ENCODE results near the gene SNTG2.

The SNTG2 gene

DNA sequence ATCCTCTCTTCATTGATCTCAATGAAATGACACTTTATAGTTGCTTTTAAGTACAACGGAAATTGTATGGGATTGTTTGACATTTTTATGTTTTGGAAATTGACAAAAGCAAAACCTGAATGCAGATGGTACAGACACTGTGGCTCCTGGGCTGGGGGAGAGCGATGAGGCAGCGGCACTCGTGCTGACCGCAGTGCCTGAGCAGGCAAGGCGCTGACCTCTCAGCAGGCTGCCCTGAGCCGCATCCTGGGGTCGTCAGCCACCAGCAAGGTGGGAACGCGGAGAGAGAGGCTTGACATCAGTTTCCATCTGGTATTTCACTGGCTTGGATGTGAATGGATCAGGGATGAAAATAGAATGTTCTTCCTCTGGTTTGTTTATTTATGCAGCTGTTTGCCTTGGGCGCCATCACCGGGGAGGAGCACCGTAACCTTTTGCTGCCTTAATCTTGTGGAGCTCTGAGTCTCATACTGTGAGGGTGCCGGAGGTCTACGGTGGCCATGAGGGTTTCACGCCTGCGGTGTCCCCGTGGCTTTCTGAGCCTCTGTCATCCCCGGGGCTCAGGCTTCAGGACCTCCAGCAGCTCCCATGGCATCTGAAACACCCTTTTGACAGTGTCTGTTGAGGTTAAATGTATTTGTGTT, 367.8 kb downstream of the SNTG2 start:
- no CpG with 5 or more reads among the region's 19 CpGs for WGBS, 2 donors (ENCODE audit: extremely low coverage in 2 of 2, insufficient read length in 2 of 2, insufficient replicate concordance in 1 of 2)
- Histone ChIP-seq H3K79me1 (ENCODE audit: low read depth, low read length) (no peaks in the 10 kb centered on the region), H2BK120ac (ENCODE audit: low read depth, low read length) (no peak overlapping the region), H3K4ac (ENCODE audit: low read length) (no peak overlapping the region), H3K9me3 (replicated peaks in 1 of 2; ENCODE audit: control insufficient read depth in 2 of 2, insufficient read depth in 1 of 2, low read depth in 1 of 2, low read length in 2 of 2) (no peaks in the 10 kb centered on the region), H3K27ac (replicated peaks; ENCODE audit: low read length) (no peak overlapping the region), H2BK15ac (ENCODE audit: low read length) (no peak overlapping the region), H3K4me3 (ENCODE audit: low read length in 2 of 2) (no peak overlapping the region), H3K18ac (ENCODE audit: low read length) (peak overlapping the region; percentile 20), H2BK12ac (ENCODE audit: low read length) (no peak overlapping the region), H4K8ac (ENCODE audit: low read depth, low read length) (no peak overlapping the region), H2AK5ac (ENCODE audit: low read depth, low read length) (no peak overlapping the region), H3K14ac (ENCODE audit: low read length) (peak overlapping the region; percentile 3), H3K9ac (ENCODE audit: low read depth, low read length, poor library complexity) (no peak overlapping the region), H2BK5ac (ENCODE audit: low read length) (no peak overlapping the region), H3K4me1 (ENCODE audit: control insufficient read depth in 2 of 2, insufficient read depth in 1 of 2, low read depth in 1 of 2, low read length in 2 of 2) (no peaks in the 10 kb centered on the region), H3K27me3 (ENCODE audit: control insufficient read depth in 3 of 3, insufficient read depth in 3 of 3, low read depth in 1 of 3, low read length in 3 of 3) (no peaks in the 10 kb centered on the region), H3K23ac (ENCODE audit: low read depth, low read length, poor library complexity) (peak overlapping the region; percentile 5), H3K36me3 (replicated peaks in 1 of 2; ENCODE audit: control insufficient read depth in 2 of 2, insufficient read depth in 2 of 2, low read length in 2 of 2) (no peaks in the 10 kb centered on the region), H4K91ac (ENCODE audit: low read depth, low read length, poor library complexity) (no peak overlapping the region), H3K4me2 (ENCODE audit: insufficient read depth, low read length, poor library complexity, severe bottlenecking) (no peak overlapping the region), H2AFZ (ENCODE audit: low read length) (no peak overlapping the region)
- no peak for DNase-seq (ENCODE audit: low spot score)

GRCh38 chr2:1319393-1319792, 368.7 kb downstream of the SNTG2 start:
- H2BK120ac ChIP-seq (ENCODE audit: low read depth, low read length) = no peak overlapping the region
- no peak overlapping the region for H4K8ac ChIP-seq (ENCODE audit: low read depth, low read length)
- no peak overlapping the region for H3K23ac ChIP-seq (ENCODE audit: low read depth, low read length, poor library complexity)
- peak overlapping the region; percentile 67 for H3K18ac ChIP-seq (ENCODE audit: low read length)
- no peak overlapping the region for H2BK5ac ChIP-seq (ENCODE audit: low read length)
- no peaks in the 10 kb centered on the region for H3K79me1 ChIP-seq (ENCODE audit: low read depth, low read length)
- no peak overlapping the region for H2AK5ac ChIP-seq (ENCODE audit: low read depth, low read length)
- no peak for DNase-seq (ENCODE audit: low spot score)
- no peak overlapping the region for H3K9ac ChIP-seq (ENCODE audit: low read depth, low read length, poor library complexity)
- no peaks in the 10 kb centered on the region for H3K4me1 ChIP-seq (ENCODE audit: control insufficient read depth in 2 of 2, insufficient read depth in 1 of 2, low read depth in 1 of 2, low read length in 2 of 2)
- H2BK15ac ChIP-seq (ENCODE audit: low read length) = no peak overlapping the region
- H3K27me3 ChIP-seq (ENCODE audit: control insufficient read depth in 3 of 3, insufficient read depth in 3 of 3, low read depth in 1 of 3, low read length in 3 of 3) = no peaks in the 10 kb centered on the region
- H4K91ac ChIP-seq (ENCODE audit: low read depth, low read length, poor library complexity) = no peak overlapping the region
- H3K4me3 ChIP-seq (ENCODE audit: low read length in 2 of 2) = no peak overlapping the region
- H2BK12ac ChIP-seq (ENCODE audit: low read length) = no peak overlapping the region
- H3K4me2 ChIP-seq (ENCODE audit: insufficient read depth, low read length, poor library complexity, severe bottlenecking) = no peak overlapping the region
- no peak overlapping the region for H3K27ac ChIP-seq (replicated peaks; ENCODE audit: low read length)
- no peaks in the 10 kb centered on the region for H3K9me3 ChIP-seq (replicated peaks in 1 of 2; ENCODE audit: control insufficient read depth in 2 of 2, insufficient read depth in 1 of 2, low read depth in 1 of 2, low read length in 2 of 2)
- no CpG with 5 or more reads among the region's 7 CpGs for WGBS, 2 donors (ENCODE audit: extremely low coverage in 2 of 2, insufficient read length in 2 of 2, insufficient replicate concordance in 1 of 2)
- H2AFZ ChIP-seq (ENCODE audit: low read length) = no peak overlapping the region
- H3K36me3 ChIP-seq (replicated peaks in 1 of 2; ENCODE audit: control insufficient read depth in 2 of 2, insufficient read depth in 2 of 2, low read length in 2 of 2) = no peaks in the 10 kb centered on the region
- no peak overlapping the region for H3K4ac ChIP-seq (ENCODE audit: low read length)
- no peak overlapping the region for H3K14ac ChIP-seq (ENCODE audit: low read length)

DNA sequence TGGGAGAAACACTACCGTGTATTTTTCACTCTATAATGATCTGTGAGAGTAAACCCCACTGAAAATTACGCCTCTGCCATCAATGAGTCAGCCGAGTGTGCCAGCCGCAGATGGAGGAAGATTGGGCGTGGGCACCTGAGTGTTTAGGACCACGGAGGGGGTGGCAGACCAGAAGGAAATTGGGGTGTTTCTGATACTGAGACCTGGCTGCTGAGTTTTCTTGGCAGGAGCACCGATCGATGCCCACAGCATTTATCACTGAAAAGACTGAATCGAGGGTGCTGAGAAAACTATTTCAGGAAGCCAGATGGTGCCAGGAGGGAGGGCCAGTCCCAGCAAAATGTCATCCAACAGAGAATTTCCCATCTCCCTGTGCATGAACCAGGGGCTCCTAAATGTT, 370.7 kb downstream of the SNTG2 start:
- H2AK5ac ChIP-seq (ENCODE audit: low read depth, low read length) = no peak overlapping the region
- no peak for DNase-seq (ENCODE audit: low spot score)
- H3K27me3 ChIP-seq (ENCODE audit: control insufficient read depth in 3 of 3, insufficient read depth in 3 of 3, low read depth in 1 of 3, low read length in 3 of 3) = no peaks in the 10 kb centered on the region
- no peak overlapping the region for H4K8ac ChIP-seq (ENCODE audit: low read depth, low read length)
- H3K4me1 ChIP-seq (ENCODE audit: control insufficient read depth in 2 of 2, insufficient read depth in 1 of 2, low read depth in 1 of 2, low read length in 2 of 2) = no peaks in the 10 kb centered on the region
- H4K91ac ChIP-seq (ENCODE audit: low read depth, low read length, poor library complexity) = no peak overlapping the region
- H3K79me1 ChIP-seq (ENCODE audit: low read depth, low read length) = no peaks in the 10 kb centered on the region
- no peaks in the 10 kb centered on the region for H3K36me3 ChIP-seq (replicated peaks in 1 of 2; ENCODE audit: control insufficient read depth in 2 of 2, insufficient read depth in 2 of 2, low read length in 2 of 2)
- no peak overlapping the region for H3K4me2 ChIP-seq (ENCODE audit: insufficient read depth, low read length, poor library complexity, severe bottlenecking)
- no peak overlapping the region for H3K4ac ChIP-seq (ENCODE audit: low read length)
- no peak overlapping the region for H2BK5ac ChIP-seq (ENCODE audit: low read length)
- no peak overlapping the region for H2BK120ac ChIP-seq (ENCODE audit: low read depth, low read length)
- H3K14ac ChIP-seq (ENCODE audit: low read length) = no peak overlapping the region
- H2BK12ac ChIP-seq (ENCODE audit: low read length) = no peak overlapping the region
- H3K23ac ChIP-seq (ENCODE audit: low read depth, low read length, poor library complexity) = no peak overlapping the region
- H3K18ac ChIP-seq (ENCODE audit: low read length) = no peak overlapping the region
- no peak overlapping the region for H3K27ac ChIP-seq (replicated peaks; ENCODE audit: low read length)
- no CpG with 5 or more reads among the region's 9 CpGs for WGBS, 2 donors (ENCODE audit: extremely low coverage in 2 of 2, insufficient read length in 2 of 2, insufficient replicate concordance in 1 of 2)
- H3K9me3 ChIP-seq (replicated peaks in 1 of 2; ENCODE audit: control insufficient read depth in 2 of 2, insufficient read depth in 1 of 2, low read depth in 1 of 2, low read length in 2 of 2) = no peaks in the 10 kb centered on the region
- no peak overlapping the region for H3K4me3 ChIP-seq (ENCODE audit: low read length in 2 of 2)
- H2AFZ ChIP-seq (ENCODE audit: low read length) = no peak overlapping the region
- H3K9ac ChIP-seq (ENCODE audit: low read depth, low read length, poor library complexity) = no peak overlapping the region
- H2BK15ac ChIP-seq (ENCODE audit: low read length) = no peak overlapping the region

GRCh38 chr2:1324884-1325283, 374.2 kb downstream of the SNTG2 start:
- Histone ChIP-seq H3K14ac (ENCODE audit: low read length) (no peak overlapping the region), H3K36me3 (replicated peaks in 1 of 2; ENCODE audit: control insufficient read depth in 2 of 2, insufficient read depth in 2 of 2, low read length in 2 of 2) (no peaks in the 10 kb centered on the region), H3K4me2 (ENCODE audit: insufficient read depth, low read length, poor library complexity, severe bottlenecking) (no peak overlapping the region), H4K8ac (ENCODE audit: low read depth, low read length) (no peak overlapping the region), H2BK15ac (ENCODE audit: low read length) (no peak overlapping the region), H2BK120ac (ENCODE audit: low read depth, low read length) (no peak overlapping the region), H2BK5ac (ENCODE audit: low read length) (no peak overlapping the region), H4K91ac (ENCODE audit: low read depth, low read length, poor library complexity) (no peak overlapping the region), H3K9ac (ENCODE audit: low read depth, low read length, poor library complexity) (no peak overlapping the region), H2AK5ac (ENCODE audit: low read depth, low read length) (no peak overlapping the region), H3K27me3 (ENCODE audit: control insufficient read depth in 3 of 3, insufficient read depth in 3 of 3, low read depth in 1 of 3, low read length in 3 of 3) (no peaks in the 10 kb centered on the region), H3K18ac (ENCODE audit: low read length) (no peak overlapping the region), H3K27ac (replicated peaks; ENCODE audit: low read length) (no peak overlapping the region), H3K4me1 (ENCODE audit: control insufficient read depth in 2 of 2, insufficient read depth in 1 of 2, low read depth in 1 of 2, low read length in 2 of 2) (no peaks in the 10 kb centered on the region), H3K23ac (ENCODE audit: low read depth, low read length, poor library complexity) (no peak overlapping the region), H3K9me3 (replicated peaks in 1 of 2; ENCODE audit: control insufficient read depth in 2 of 2, insufficient read depth in 1 of 2, low read depth in 1 of 2, low read length in 2 of 2) (peaks cover 0 to 2% of the 10 kb centered on the region in 2 donors), H3K79me1 (ENCODE audit: low read depth, low read length) (no peaks in the 10 kb centered on the region), H2AFZ (ENCODE audit: low read length) (no peak overlapping the region), H3K4ac (ENCODE audit: low read length) (no peak overlapping the region), H2BK12ac (ENCODE audit: low read length) (no peak overlapping the region), H3K4me3 (ENCODE audit: low read length in 2 of 2) (no peak overlapping the region)
- no peak for DNase-seq (ENCODE audit: low spot score)
- no CpG with 5 or more reads among the region's 2 CpGs for WGBS, 2 donors (ENCODE audit: extremely low coverage in 2 of 2, insufficient read length in 2 of 2, insufficient replicate concordance in 1 of 2)
